ENCODE measurements around the gene SLC6A17.

SLC6A17 gene

DNA sequence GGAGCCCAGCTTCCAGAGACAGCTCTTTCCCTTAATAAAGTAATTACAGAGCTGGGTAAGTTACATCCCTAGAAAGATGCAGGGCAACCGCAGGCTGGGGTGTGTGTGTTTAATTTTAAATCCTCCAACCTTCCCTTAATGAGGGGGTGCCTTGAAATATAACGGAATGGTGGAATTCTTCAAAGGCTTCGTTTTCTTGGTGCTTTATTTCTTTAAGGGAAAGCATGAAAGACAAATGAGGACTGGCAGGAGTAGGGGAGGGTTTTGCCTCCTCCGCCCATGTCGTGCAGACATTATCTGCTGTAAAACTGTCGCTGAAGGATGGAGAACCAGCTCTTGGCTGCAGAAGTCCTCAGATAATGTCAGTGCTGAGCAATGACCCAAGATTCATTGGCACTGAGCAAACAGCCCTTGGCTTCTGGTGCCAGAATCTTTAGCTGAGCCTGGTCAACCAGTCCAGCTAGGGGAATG, 15.5 kb downstream of the SLC6A17 start:
- Histone ChIP-seq H3K9ac (ENCODE audit: low read length) (no peak overlapping the region), H3K27me3 (replicated peaks; ENCODE audit: insufficient read depth, low read length) (no peaks in the 10 kb centered on the region), H3K4me3 (ENCODE audit: low read length) (no peak overlapping the region), H3K9me3 (replicated peaks; ENCODE audit: insufficient read depth, low read length) (no peaks in the 10 kb centered on the region), H2AFZ (ENCODE audit: low read length) (no peak overlapping the region), H4K20me1 (ENCODE audit: insufficient read depth, low read length) (no peaks in the 10 kb centered on the region), H3K4me2 (ENCODE audit: low read depth, low read length) (no peak overlapping the region), H3K36me3 (replicated peaks; ENCODE audit: insufficient read depth, low read length) (no peaks in the 10 kb centered on the region), H3K27ac (ENCODE audit: low read length) (no peak overlapping the region), H3K79me2 (ENCODE audit: low read length) (no peaks in the 10 kb centered on the region), H3K4me1 (ENCODE audit: low read length) (no peaks in the 10 kb centered on the region), H3F3A (ENCODE audit: insufficient read depth, low read length) (no peaks in the 10 kb centered on the region), H3K9me2 (replicated peaks; ENCODE audit: insufficient read depth, low read length) (no peaks in the 10 kb centered on the region)
- TF ChIP-seq, protein P1, sequence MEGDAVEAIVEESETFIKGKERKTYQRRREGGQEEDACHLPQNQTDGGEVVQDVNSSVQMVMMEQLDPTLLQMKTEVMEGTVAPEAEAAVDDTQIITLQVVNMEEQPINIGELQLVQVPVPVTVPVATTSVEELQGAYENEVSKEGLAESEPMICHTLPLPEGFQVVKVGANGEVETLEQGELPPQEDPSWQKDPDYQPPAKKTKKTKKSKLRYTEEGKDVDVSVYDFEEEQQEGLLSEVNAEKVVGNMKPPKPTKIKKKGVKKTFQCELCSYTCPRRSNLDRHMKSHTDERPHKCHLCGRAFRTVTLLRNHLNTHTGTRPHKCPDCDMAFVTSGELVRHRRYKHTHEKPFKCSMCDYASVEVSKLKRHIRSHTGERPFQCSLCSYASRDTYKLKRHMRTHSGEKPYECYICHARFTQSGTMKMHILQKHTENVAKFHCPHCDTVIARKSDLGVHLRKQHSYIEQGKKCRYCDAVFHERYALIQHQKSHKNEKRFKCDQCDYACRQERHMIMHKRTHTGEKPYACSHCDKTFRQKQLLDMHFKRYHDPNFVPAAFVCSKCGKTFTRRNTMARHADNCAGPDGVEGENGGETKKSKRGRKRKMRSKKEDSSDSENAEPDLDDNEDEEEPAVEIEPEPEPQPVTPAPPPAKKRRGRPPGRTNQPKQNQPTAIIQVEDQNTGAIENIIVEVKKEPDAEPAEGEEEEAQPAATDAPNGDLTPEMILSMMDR (IDR thresholded peaks at IDR 0.05; ENCODE audit: low read length): no peak
- TF ChIP-seq EZH2 (optimal IDR thresholded peaks at IDR 0.05; ENCODE audit: low read depth, low read length) (no peak), EZH2phosphoT487 (IDR thresholded peaks at IDR 0.05; ENCODE audit: low read length) (no peak)
- DNase-seq: no peak

DNA sequence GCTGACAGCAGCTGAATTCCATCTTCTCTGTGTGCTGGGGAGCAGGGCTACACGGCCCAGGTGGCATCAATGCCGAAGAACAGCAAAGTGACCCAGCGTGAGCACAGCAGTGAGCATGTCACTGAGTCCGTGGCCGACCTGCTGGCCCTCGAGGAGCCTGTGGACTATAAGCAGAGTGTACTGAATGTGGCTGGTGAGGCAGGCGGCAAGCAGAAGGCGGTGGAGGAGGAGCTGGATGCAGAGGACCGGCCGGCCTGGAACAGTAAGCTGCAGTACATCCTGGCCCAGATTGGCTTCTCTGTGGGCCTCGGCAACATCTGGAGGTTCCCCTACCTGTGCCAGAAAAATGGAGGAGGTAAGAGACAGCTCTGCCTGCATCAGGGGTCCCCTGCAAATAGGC, 16.6 kb downstream of the SLC6A17 start:
- Histone ChIP-seq H3K9me2 (replicated peaks; ENCODE audit: insufficient read depth, low read length) (no peaks in the 10 kb centered on the region), H3K4me2 (ENCODE audit: low read depth, low read length) (no peak overlapping the region), H2AFZ (ENCODE audit: low read length) (no peak overlapping the region), H3F3A (ENCODE audit: insufficient read depth, low read length) (no peaks in the 10 kb centered on the region), H3K36me3 (replicated peaks; ENCODE audit: insufficient read depth, low read length) (no peaks in the 10 kb centered on the region), H3K27me3 (replicated peaks; ENCODE audit: insufficient read depth, low read length) (no peaks in the 10 kb centered on the region), H3K9ac (ENCODE audit: low read length) (no peak overlapping the region), H3K4me3 (ENCODE audit: low read length) (no peak overlapping the region), H4K20me1 (ENCODE audit: insufficient read depth, low read length) (no peaks in the 10 kb centered on the region), H3K9me3 (replicated peaks; ENCODE audit: insufficient read depth, low read length) (no peaks in the 10 kb centered on the region), H3K27ac (ENCODE audit: low read length) (no peak overlapping the region), H3K4me1 (ENCODE audit: low read length) (no peaks in the 10 kb centered on the region), H3K79me2 (ENCODE audit: low read length) (no peaks in the 10 kb centered on the region)
- TF ChIP-seq, protein P1 (IDR thresholded peaks at IDR 0.05; ENCODE audit: low read length): no peak
- TF ChIP-seq EZH2 (optimal IDR thresholded peaks at IDR 0.05; ENCODE audit: low read depth, low read length): no peak
- no peak for TF ChIP-seq EZH2phosphoT487 (IDR thresholded peaks at IDR 0.05; ENCODE audit: low read length)
- no peak for DNase-seq

DNA sequence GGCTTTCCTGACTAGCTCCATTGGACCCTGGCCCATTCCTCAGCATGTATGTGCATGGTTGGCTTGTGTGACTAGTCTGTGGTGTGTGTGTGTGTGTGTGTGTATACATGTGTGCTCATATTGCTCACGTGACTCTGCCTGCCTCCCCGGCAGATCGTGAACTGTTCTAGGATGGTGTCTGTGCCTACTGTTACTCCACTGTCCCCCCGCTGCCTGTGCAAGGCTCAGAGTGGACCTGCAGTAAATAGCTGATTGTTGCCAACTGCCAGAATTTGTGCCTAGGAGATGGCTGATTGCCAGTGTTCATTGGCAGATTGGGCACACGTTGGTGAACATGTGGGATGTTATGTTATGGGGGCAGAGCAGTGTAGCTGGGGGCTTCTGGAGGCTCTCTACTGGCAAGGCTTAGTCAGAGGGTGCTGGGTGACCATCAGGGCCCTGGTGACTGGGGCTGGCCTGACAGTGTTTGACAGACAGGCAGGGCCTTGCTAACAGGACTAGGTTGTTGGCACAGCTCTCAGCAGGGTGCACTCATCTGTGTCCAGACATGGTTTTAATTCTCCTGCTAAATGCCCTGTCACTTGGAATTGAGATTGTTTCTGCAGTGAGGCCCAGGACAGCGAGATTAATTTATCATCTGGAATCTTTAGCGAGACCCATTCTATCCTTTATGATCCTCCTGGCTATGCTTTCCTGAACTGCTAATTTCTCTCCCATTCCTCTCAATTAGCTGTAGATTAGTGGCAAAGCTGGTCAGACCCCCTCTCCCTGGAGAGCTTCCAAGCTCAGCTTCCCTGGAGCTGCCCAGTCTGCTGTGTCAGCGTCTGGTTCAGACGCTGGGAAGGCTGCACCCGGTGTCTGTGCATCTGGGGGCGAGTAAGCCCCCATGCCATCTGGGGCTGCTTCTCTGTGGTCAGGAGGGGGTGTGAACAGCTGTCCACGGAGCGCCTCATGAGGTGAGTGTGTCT, 20.8 kb downstream of the SLC6A17 start:
- H3K36me3 ChIP-seq (replicated peaks; ENCODE audit: insufficient read depth, low read length): no peaks in the 10 kb centered on the region
- no peak overlapping the region for H3K27ac ChIP-seq (ENCODE audit: low read length)
- no peaks in the 10 kb centered on the region for H3K79me2 ChIP-seq (ENCODE audit: low read length)
- no peaks in the 10 kb centered on the region for H4K20me1 ChIP-seq (ENCODE audit: insufficient read depth, low read length)
- DNase-seq: no peak
- H2AFZ ChIP-seq (ENCODE audit: low read length): no peak overlapping the region
- H3K4me3 ChIP-seq (ENCODE audit: low read length): no peak overlapping the region
- H3K9me2 ChIP-seq (replicated peaks; ENCODE audit: insufficient read depth, low read length): no peaks in the 10 kb centered on the region
- TF ChIP-seq EZH2 (optimal IDR thresholded peaks at IDR 0.05; ENCODE audit: low read depth, low read length) (no peak), EZH2phosphoT487 (IDR thresholded peaks at IDR 0.05; ENCODE audit: low read length) (no peak)
- TF ChIP-seq, protein P1 (IDR thresholded peaks at IDR 0.05; ENCODE audit: low read length): no peak
- H3K9me3 ChIP-seq (replicated peaks; ENCODE audit: insufficient read depth, low read length): no peaks in the 10 kb centered on the region
- no peaks in the 10 kb centered on the region for H3F3A ChIP-seq (ENCODE audit: insufficient read depth, low read length)
- no peak overlapping the region for H3K9ac ChIP-seq (ENCODE audit: low read length)
- no peaks in the 10 kb centered on the region for H3K27me3 ChIP-seq (replicated peaks; ENCODE audit: insufficient read depth, low read length)
- H3K4me2 ChIP-seq (ENCODE audit: low read depth, low read length): no peak overlapping the region
- no peaks in the 10 kb centered on the region for H3K4me1 ChIP-seq (ENCODE audit: low read length)

Data from MM.1S (cell line).